HG03097 (cell line): ENCODE results near the gene DDX54.

ENCODE experiments used
- ATAC-seq: cut with Tn5 transposase; IDR thresholded peaks from one replicate; pipeline ENCODE4 v1.9.1; 2021; ENCODE audit not compliant: unreplicated experiment, low FRiP score

The DDX54 gene

GRCh38 chr12:113191227-113191626 lies 5.9 kb upstream of the DDX54 start:
- no peak for ATAC-seq

- no peak for ATAC-seq
These were observed 5.5 kb upstream of the DDX54 start for GRCh38 chr12:113190761-113191160.

GRCh38 chr12:113189361-113189760 lies 4.1 kb upstream of the DDX54 start:
- ATAC-seq: no peak

GRCh38 chr12:113186666-113187325 lies 1.5 kb upstream of the DDX54 start:
- ATAC-seq: no peak

- ATAC-seq: no peak
These were observed 721 bp upstream of the DDX54 start for GRCh38 chr12:113186033-113186365.

GRCh38 chr12:113184900-113185179 lies 438 bp downstream of the DDX54 start:
- peak; percentile 80 for ATAC-seq

GRCh38 chr12:113184098-113184899 lies 979 bp downstream of the DDX54 start:
- peak; percentile 40 for ATAC-seq

GRCh38 chr12:113183030-113183589 lies 2.2 kb downstream of the DDX54 start:
- ATAC-seq: no peak

- no peak for ATAC-seq
These were observed 3.3 kb downstream of the DDX54 start for GRCh38 chr12:113181975-113182374.

GRCh38 chr12:113180333-113180732 lies 4.9 kb downstream of the DDX54 start:
- ATAC-seq: no peak

GRCh38 chr12:113179023-113179422 lies 6.3 kb downstream of the DDX54 start:
- ATAC-seq: no peak

GRCh38 chr12:113174461-113175384 lies 10.6 kb downstream of the DDX54 start:
- ATAC-seq: no peak

GRCh38 chr12:113173081-113173698 lies 12.1 kb downstream of the DDX54 start:
- no peak for ATAC-seq

GRCh38 chr12:113172185-113172584 lies 13.1 kb downstream of the DDX54 start:
- no peak for ATAC-seq

GRCh38 chr12:113171543-113171942 lies 13.7 kb downstream of the DDX54 start:
- no peak for ATAC-seq

- no peak for ATAC-seq
These were observed 14.4 kb downstream of the DDX54 start for GRCh38 chr12:113170926-113171325.

- no peak for ATAC-seq
These were observed 14.8 kb downstream of the DDX54 start for GRCh38 chr12:113170457-113170856.

- no peak for ATAC-seq
These were observed 15.6 kb downstream of the DDX54 start for GRCh38 chr12:113169697-113170096.

- no peak for ATAC-seq
These were observed 17.4 kb downstream of the DDX54 start for GRCh38 chr12:113167868-113168267.

- no peak for ATAC-seq
These were observed 19.5 kb downstream of the DDX54 start for GRCh38 chr12:113165521-113166450.
